ENCODE measurements around the gene TRAF3.
"Not testable (repeated sequence)": the region's sequence is repeated elsewhere in the genome, so short reads cannot be mapped to it uniquely, and the experiment has no call there.

Gene TRAF3

DNA sequence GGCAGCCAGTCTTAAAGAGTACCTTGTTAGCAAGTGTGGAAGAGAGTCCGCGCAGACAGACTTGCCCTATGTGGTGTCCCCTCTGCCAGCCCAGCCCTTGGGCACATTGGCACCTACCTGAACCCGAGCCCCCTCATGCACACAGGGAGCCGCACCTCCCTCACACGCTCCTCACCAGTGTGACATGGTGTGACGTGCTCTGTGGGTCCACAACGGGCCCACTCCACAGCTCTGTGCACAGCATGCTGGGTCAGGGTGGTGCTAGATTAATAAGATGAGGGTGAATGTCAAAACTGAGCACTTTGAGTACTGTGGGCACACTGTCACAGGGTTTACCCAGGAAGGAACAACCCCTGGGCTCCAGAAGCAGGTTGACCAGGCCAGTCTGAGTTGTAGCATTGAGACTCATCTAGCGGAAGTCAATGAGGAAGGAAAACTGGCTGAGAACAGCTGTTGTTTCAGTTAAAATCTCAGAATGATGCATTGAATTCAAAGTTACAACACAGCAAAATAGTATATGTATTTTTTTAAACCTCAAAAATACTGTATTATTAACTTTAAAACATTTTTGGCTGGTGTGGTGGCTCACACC lies 91.8 kb downstream of the TRAF3 start:
- no peak for DNase-seq

DNA sequence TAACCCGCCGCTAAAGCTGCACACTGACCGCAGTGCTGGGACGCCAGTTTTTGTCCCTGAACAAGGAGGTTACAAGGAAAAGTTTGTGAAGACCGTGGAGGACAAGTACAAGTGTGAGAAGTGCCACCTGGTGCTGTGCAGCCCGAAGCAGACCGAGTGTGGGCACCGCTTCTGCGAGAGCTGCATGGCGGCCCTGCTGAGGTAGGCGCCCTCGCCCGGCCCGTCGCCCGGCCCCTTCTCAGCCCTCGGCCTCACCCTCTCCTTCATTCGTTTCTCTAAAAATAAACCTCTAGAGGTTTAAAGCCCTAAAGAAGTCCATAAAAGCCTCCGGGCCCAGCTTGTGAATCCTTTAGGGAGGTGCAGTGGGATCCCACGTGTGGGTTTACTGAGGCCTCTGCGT lies 93.0 kb downstream of the TRAF3 start:
- no peak for DNase-seq

DNA sequence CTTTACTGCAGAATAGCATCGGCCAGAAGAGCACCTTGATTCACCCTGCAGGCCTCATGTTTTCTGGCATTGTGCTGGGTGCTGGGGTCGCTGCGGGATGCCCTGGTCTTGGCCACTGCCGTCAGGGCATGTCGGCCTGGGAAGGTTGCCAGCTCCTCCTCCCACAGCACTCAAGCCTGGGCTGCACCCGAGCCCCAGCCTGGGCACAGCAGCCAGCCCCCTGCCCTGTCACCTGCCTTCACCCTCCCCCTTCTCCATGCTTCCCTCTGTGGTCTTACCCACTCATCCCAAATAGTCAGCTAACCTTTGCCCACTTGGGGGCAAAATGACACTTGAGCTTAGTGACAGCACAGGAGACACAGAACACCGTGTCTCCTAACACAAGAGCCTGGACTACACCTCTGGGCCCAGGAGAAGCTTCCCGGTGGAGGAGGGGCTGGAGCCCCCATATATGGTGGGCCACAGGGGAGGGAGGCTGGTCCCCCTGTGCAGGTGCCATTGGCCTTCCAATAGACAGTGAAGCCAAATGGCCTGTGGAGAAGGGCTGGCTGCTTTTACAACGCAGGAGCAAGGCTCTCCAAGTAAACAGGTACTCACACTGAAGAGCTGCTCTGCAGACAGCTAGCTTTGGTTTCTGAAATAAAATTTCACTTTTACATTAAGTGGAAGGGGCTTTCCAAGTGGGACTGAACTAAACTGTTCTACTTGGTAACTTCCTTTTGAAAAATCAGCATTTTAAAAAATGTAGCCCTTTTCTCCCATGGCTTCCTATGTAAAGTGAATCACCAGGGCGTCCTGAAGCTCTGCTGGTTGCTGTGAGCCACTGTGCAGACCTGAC lies 94.0 kb downstream of the TRAF3 start:
- DNase-seq: no peak

DNA sequence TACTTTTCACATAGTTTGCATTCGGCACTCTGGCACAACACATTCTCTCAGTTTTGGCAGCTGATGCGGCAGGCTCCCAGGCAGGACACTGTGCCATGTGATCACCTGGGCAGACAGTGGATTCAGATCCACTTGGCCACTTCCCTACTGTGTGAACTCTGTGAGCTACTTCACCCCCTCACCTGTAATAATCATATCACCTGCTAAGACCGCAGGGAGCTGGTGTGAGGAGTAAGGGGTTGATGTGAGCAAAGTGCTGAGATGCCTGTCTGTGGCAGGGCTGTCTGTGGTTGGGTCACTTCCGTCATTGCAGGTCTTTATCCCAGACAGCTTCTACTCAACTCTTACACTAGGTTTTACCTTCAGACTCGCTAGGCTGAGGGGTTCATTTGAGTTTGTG lies 94.8 kb downstream of the TRAF3 start:
- DNase-seq: no peak

DNA sequence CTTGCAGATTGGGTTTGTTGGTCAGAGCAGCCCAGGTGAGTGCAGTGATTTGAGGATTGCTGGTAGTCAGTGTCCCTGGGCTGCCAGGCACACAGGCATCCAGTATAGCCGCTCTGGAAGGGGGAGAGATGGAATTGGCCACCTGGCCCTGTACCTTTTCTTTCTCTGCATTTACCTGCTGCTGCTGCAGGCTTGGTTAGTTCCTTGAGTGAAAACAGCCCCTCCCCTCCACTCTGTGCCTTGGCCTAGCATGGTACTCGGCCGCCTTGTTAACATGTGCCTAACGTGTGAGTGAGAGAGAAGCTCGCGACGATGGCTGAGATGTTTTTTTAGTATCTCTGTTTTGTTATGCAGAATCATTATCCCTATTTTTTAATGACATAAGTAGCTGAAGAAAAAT lies 95.9 kb downstream of the TRAF3 start:
- DNase-seq: no peak

DNA sequence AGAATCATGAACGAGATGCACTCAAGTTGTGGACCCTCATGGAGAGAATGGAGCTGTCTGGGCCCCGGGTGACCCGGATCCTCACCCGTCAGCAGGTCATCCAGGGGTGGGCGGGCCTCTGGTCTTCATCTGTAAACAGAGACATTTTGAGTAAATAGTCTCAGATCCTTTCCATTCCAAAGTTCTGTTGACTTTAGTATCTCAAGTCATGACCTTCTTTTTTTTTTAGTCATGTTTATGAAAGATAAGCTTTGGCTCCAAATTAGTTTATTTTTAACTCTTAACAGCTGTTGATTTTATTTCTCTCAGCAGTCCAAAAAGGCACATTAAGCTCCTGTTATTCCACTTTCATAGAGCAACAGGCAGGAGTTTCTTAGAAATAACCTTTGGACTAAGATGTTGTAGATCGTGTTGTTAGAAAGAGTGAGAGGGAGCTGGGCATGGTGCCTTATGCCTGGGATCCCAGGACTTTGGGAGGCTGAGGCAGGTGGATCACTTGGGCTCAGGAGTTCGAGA lies 96.4 kb downstream of the TRAF3 start:
- no peak for DNase-seq

DNA sequence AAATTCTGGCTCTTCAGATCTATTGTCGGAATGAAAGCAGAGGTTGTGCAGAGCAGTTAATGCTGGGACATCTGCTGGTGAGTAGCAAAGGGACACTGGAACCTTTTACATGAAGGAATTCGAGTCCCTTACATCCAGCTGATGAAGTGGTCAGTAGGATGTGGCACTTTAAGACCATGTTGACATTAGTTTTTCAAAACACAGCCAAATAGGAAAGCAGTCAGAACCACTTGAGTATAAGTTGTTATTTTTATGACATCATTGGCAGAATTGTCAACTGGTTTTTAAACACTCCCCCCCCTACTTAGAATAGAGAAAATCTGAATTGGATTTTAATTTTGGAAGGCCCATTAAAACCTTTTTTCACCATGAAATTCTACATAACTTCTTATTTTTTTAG lies 98.4 kb downstream of the TRAF3 start:
- no peak for DNase-seq

DNA sequence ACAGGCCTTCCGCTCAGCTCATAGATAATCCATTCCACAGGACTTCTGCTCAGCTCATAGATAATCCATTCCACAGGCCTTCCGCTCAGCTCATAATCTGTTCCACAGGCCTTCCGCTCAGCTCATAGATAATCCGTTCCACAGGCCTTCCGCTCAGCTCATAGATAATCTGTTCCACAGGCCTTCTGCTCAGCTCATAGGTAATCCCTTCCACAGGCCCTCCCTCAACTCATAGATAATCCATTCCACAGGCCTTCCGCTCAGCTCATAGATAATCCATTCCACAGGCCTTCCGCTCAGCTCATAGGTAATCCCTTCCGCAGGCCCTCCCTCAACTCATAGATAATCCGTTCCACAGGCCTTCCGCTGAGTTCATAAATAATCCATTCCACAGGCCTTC lies 100.3 kb downstream of the TRAF3 start:
- not testable (repeated sequence) for DNase-seq

DNA sequence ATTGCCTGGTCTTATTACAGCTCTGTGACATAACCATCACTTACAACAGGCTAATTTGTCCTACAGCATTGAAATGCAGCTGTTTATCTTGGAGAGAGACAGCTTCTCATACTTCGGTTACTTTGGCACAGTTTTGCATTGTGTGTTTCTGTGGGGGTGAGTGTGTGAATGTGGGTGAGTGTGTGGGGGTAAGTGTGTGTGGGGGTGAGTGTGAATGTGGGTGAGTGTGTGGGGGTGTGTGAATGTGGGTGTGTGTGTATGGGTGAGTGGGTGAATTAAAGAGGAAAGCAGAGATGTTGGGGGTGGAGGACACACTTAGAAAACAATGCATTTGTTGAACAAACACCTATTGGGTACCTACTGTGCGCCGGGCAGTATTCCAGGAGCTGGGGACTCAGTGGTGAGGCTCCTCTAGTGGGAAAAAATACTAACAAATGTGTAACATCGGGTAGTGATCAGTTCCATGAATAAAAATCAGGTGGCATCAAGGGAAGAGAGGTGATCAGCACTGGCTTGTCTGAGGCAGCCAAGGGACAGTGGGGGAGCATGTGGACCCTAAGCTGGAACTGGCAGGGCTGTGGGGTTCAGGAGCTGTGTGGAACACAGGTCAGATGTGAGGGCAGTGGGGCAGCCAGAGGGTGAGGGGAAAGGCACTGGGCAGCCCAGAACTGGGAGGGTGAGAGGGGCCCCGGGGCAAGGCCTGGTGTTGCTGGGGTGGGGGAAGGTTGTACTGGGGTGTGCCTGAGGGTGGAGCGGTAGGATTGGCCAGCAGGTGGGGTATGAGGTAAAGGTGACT lies 101.1 kb downstream of the TRAF3 start:
- no peak for DNase-seq

DNA sequence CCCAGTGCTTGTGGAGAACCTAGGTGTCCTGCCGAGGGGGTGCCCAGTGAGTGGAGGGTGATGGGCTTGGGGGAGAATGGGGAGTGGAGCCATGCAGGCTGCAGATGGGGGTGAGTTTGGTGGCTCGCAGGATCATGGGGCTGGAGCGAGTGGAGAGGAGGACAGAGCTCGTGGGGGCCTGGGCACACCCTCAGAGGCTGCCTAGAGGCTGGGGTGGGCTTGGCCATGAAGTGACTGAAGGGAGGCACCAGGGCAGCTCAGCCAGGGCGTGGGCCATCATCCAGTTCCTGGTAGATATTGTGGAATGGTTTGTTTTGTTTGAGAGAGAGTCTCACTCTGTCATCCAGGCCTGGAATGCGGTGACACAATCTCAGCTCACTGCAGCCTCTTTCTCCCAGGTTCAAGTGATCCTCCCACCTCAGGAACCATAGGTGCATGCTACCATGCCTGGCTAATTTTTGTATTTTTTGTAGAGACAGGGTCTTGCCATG lies 101.8 kb downstream of the TRAF3 start:
- no peak for DNase-seq

DNA sequence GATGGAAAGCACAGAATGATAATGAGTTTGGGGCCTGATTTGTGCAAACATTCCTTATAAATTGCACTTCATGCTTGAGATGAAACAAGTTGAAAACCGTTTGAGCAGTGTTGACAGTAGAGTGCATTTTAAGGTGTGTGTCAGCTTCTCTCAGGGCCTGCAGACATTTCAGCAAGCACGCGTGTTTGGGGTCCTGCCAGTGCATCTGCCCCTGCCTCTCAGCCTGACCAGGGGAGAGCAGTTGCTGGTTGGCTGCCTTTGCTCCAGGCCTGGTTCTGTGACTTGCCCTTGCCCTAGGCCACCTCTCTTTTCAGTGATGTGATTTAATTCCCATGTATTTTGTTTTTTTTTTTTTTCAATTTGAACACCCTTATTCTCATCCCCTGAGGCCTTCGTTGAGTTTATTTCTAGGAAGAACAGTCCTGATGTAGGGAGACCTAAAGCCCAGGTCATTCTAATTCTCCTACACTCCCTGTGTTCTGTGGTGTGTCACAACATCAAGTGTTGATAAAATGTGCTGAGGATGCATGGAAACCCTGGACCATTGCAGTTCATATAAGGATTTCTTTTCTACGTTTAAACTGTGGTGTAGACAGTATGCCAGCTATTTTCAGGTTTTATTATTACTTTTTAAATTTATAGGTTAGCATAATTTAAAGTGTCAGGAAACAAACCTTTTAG lies 105.1 kb downstream of the TRAF3 start:
- no peak for DNase-seq

DNA sequence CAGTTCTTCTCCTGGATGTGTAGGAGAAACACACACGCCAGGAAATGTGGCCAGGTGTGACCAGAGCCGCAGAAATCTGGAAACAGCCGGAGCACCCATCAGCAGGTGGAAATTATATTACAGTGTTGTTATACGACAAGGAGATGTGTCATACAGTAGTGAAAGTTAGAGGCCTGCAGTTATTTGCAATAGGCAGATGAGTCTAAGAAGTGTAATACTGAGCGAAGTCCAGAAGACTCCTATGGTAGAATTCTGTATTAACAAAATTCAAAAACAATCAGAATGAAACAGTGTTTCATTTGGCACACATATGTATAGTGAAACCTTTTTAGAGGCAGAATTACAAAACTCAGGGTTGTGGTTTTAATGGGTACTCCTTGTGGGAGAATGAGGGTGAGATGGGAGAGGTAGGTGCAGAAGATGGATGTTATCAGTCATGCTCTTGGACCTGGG lies 105.9 kb downstream of the TRAF3 start:
- DNase-seq: no peak

DNA sequence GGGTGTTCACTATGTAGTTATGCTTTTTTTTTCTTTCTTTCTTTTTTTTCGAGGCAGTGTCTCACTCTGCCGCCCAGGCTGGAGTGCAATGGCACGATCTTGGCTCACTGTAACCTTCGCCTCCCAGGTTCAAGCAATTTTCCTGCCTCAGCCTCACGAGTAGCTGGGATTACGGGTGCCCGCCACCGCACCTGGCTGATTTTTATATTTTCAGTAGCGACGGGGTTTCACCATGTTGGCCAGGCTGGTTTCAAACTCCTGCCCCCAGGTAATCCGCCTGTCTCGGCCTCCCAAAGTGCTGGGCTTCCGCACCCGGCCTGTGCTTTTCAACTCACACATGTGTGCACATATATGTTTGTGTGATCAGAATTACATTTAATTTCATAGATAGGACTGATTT lies 106.3 kb downstream of the TRAF3 start:
- DNase-seq: no peak

DNA sequence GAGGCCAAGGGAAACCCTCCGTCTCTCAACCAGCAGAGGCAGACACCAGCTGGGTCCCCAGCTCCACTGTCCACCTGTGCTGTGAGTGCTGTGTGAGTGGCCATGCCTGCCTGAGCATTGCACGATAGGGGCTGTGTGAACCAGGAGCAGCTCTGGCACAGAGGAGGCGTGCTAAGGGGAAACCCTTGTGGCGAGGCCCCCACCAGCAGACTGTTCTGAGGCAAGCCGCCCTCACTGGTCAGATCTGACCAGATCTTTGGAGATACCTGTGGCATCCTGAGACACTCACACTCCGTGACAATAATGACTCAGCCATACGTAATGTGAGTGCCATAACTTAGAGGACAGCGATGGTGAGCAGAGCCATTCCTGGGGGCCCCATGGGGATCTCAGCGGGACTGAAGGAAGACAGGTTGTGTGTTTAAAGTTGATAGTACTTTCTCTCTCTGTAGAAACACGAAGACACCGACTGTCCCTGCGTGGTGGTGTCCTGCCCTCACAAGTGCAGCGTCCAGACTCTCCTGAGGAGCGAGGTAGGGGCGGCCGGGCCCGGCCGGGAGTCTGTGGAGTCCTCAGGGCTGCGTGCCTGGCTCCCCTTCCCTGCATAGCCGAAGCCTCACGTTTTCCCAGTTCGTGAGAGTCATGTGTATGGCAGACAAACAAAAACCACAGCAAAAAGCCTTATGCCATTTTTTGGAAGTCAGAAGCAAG lies 108.6 kb downstream of the TRAF3 start:
- DNase-seq: no peak

DNA sequence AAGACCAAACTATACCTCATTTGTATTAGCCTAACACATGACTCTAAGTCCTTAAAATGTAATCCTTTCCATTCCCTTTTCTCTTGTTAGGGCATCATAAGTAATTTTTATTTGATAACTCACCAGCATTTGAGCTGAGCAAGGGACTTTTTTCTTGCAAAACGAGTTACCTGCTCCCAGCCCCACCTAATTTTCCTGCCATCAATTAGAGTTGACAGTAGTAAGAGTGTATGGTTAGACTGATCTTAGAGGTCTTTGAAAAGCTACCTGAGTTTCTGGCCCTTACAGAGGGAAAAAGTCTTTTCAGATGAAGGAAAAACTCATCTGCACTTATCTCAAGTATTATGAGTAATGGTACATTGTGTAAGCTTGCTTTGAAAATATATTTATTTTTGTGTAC lies 111.5 kb downstream of the TRAF3 start:
- DNase-seq: no peak

DNA sequence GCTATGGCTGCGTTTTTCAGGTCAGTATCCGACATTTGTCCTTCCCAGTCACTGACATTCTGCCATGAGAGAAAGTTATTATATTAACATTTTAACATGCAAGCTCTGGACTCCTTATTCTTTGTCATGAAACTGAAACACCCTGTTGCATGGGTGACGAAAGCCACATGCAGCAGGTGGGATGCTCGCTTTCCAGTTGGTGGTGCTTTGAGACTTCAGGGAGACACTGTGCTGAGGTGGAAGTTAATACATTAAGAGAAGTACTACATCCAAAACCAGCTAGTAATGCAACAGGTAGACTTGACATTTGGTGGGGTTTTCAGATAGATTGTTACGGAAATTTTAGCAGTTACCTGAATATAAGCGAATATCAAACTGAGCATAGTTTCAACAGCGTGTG lies 112.4 kb downstream of the TRAF3 start:
- no peak for DNase-seq

DNA sequence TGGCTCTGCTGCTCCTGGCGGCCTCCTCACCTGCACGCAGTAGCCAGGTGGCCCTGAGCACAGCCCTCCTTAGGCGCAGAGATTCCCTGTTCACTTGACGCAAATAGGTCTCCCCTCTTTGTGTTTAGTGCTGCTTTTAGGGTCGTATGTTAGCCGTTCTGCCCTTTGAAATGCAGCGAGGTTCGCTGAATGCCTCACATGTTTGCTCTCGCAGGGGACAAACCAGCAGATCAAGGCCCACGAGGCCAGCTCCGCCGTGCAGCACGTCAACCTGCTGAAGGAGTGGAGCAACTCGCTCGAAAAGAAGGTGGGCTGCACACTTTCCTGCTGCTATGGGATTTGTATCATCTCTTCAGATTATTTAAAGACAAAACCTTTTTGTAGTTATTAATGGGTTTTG lies 113.9 kb downstream of the TRAF3 start:
- DNase-seq: no peak

DNA sequence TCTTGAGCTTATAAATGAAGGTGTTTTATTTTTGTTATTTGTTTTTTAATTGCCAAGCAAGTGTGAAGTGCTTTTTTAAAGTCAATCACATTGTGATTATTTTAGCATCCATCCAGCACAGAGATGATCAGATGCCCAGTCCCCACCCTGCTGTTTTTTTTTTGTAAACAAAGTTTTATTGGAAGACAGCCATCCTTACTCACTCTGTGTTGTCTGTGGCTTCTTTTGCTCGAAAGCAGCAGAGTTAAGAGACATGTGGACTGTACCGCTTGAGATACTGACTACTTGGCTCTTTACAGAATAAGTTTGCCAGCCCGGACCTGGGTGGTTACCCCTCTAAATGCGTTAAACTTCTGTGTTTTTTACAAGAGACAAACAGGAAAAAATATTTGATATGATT lies 114.3 kb downstream of the TRAF3 start:
- no peak for DNase-seq

DNA sequence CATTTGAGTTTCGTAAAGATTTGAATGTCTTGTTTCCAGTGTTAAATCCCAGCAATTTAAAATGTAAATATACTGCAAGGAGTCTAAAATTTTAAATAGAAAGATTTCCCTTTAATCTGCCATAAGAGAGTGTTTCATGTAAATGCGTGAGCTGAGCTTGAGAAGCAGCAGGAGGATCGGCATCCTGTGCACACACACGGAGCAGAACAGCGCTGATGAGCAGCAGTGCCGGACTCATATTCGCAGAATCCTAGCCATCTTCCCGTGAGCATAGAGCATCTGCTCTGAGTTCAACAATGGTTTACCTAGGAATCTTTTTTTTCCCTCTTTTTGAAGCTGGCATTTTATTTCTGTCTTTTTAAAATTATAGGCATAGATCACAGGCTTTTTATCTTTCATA lies 115.4 kb downstream of the TRAF3 start:
- no peak for DNase-seq

DNA sequence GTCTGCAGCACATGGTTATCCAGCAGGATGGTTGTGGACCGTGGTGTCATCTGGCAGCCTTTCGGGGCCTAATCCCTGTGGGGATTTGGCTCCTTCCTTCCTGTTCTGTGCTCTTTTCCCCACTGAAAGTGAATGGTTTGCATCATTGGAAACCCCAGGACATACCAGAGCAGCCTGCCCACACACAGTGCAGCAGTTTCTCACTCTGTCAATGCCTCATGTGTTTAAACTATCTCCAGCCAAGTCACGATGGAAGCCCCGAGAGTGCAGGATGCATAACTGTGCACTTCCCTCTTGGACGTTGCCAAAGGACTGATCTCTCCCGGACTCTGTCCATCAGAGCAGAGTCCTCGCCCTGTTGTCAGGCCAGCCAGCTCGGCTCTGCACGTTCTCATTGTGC lies 116.2 kb downstream of the TRAF3 start:
- no peak for DNase-seq

DNA sequence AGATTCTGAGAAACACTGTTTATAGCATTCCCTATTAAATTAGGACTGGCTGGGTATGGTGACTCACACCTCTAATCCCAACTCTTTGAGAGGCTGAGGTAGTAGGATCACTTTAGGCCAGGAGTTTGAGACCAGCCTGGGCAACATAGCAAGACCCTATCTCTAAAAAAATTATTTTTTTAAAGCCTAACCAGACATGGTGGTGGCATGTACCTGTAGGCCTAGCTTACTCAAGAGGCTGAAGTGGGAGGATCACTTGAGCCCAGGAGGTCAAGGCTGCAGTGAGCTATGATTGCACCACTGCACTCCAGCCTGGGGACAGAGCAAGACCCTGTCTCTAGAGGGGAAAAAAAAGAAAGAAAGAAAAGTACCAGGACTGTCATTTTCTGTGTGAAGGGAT lies 119.5 kb downstream of the TRAF3 start:
- not testable (repeated sequence) for DNase-seq
